ENCODE data around the gene ARRB2. TPM values are rescaled to one million over a fixed set of nuclear protein-coding genes. Genes with fewer than 3 reads are reported as not detected.
A peak's percentile ranks its signal among the peaks of the same experiment; 100 is the strongest.
"Not testable (repeated sequence)": the region's sequence is repeated elsewhere in the genome, so short reads cannot be mapped to it uniquely, and the experiment has no call there.

Gene ARRB2
- 5.7 and 10.5 TPM in 2 replicates for total RNA-seq (2014; rRNA removed; shearing (Covaris generic); ENCODE audit: low replicate concordance)

DNA sequence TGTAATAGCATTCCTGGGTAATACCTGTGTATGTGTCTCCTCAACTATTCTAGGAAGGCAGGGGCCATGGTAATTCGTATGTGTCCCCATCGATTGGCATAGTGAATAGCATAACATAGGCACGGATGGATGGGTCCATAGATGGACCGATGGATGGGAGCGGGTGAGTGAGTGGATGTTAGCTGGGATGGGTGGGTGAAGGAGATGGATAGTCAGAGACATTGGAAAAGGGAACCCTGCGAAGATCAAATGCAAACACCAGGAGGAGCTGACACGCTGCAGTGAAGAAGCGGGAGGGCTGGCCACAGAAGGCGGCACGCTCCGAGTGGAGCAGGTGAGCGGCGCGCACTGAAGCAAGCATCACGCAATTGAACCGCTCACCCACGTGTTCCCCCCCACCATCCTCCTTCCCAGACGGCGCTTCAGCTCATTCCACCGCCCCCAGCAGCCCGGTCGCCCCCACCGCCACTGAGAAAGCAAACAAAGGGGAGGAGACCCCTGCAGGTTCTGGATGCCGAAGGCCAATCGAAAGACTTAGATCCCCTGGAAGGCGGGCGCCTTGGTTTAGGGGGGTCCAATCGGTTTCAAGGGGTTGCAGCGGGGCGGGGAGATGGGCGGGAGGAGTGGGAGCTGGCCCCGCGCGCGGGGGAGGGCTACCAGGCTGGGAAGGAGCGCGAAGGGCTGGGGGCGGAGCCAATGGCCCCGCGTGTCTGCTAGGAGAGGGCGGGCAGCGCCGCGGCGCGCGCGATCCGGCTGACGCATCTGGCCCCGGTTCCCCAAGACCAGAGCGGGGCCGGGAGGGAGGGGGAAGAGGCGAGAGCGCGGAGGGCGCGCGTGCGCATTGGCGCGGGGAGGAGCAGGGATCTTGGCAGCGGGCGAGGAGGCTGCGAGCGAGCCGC, at the start of gene ARRB2:
Gene ARRB2 (plus strand): TSS at position 839 of the 899 bp plus-strand sequence. CDS start 90 bp downstream, outside the sequence.
- peak within 1 kb of the TSS; percentile 64 for H3K4me3 ChIP-seq
- H3K9me3 ChIP-seq, result no peaks in the 10 kb centered on the region
- no peaks in the 10 kb centered on the region for H3K36me3 ChIP-seq
- no peaks in the 10 kb centered on the region for H3K27me3 ChIP-seq
- peak; percentile 95 for DNase-seq

DNA sequence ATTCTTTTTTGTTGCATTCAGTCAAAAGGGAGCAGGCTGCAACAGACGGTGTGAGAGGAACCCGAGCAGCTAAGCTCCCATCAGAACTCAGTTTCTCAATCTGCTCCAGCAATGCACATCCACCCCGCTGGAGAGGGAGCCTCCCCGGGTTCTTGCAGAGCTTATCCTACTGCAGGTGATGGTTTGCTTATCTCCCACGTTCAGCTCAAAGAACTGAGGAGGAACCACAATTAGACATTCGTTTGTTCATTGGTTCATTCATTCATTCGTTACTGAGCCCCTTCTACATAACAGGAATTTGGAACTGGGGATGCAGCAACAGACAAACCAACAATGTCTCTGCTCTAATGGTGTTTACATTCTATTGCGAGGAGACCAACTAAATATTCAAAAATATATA, 46.7 kb upstream of the ARRB2 start:
- no peak for DNase-seq
- Histone ChIP-seq H3K9me3 (no peaks in the 10 kb centered on the region), H3K4me3 (no peak overlapping the region), H3K36me3 (no peaks in the 10 kb centered on the region), H3K27me3 (no peaks in the 10 kb centered on the region)

- Histone ChIP-seq H3K9me3 (no peaks in the 10 kb centered on the region), H3K4me3 (no peak overlapping the region), H3K27me3 (no peaks in the 10 kb centered on the region), H3K36me3 (no peaks in the 10 kb centered on the region)
- no peak for DNase-seq
Measured at GRCh38 chr17:4664230-4664629, 46.2 kb upstream of the ARRB2 start.

DNA sequence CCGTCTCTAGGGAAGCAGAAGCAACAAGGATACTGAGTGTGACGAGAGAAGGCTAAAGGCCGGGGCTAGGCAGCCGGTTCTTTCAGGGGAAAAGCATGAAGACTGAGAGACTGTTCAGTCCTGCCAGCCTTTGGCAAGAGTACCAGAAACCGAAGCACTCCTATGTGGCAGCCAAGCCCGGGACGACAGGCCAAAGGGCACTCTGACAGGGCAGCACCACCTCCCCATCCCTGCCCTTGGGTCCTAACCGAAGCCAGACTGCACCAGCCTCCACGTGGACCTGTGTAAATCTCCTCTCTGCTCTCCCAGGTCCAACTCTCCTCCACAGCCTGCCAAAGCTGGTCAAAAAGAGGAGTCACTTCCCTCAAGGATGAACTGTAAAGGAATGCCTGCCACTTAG, 45.4 kb upstream of the ARRB2 start:
- no peak for DNase-seq
- Histone ChIP-seq H3K27me3 (no peaks in the 10 kb centered on the region), H3K9me3 (no peaks in the 10 kb centered on the region), H3K36me3 (no peaks in the 10 kb centered on the region), H3K4me3 (no peak overlapping the region)

DNA sequence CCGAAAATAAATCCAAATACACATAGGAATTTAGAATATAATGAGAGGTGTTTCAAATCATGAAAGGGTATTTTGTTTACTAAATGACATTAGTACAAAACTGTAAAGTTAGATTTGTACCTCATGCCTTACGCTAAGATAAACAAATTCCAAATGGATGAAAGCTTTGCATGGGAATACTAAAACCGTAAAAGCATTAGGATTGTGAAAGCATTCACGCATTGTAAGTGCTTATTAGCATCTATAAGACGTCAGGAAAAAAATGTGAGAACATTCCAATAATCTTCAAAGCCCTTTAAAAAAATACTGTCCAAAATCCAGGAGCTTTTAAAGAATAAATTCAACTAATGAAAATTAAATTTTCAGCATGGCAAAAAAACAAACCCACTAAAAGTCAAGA, 44.1 kb upstream of the ARRB2 start:
- DNase-seq, result no peak
- Histone ChIP-seq H3K27me3 (no peaks in the 10 kb centered on the region), H3K4me3 (no peak overlapping the region), H3K9me3 (no peaks in the 10 kb centered on the region), H3K36me3 (no peaks in the 10 kb centered on the region)

DNA sequence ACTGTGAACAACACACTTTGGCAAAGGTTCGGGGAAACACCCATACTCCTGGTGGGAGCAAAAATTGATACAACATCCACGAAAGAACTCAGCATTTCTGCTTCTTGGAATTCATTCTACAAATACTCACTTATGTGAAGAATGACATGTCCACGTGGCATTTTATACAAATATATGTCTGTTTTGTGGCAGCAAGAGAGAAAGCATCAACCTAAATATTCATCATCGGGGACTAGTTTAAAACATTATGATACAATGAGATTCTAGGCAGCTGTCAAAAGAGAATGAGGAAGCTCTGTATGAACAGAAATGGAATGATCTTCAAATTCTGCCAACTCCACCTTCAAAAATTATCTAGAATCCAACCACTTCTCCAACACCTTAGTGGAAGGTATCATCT, 43.3 kb upstream of the ARRB2 start:
- Histone ChIP-seq H3K4me3 (no peak overlapping the region), H3K9me3 (no peaks in the 10 kb centered on the region), H3K36me3 (no peaks in the 10 kb centered on the region), H3K27me3 (no peaks in the 10 kb centered on the region)
- no peak for DNase-seq

DNA sequence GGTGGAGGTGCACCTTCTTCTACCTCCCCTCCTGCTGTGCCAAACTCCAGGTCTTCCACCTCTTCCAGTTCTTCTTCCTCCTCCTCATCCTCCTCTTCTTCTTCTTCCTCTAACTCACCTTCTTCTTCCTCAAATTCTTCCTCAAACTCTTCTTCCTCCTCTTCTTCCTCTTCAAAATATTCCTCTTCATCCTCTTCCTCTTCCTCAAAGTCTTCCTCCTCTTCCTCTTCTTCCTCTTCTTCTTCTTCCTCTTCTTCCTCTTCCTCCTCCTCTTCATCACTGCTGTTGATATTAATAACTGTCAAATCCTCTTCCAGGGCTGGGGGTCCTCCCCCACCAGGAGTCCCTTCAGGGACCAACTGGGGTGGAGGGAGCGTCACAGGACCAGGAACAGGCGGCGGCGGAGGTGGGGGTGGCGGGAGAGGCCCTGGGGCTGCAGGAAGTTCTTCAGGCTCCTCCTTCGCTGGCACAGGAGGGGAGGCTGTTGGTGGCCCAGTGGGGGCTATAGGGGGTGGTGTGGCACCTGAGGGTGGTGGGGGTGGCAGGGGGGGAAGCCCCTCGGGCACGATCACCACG, 38.3 kb upstream of the ARRB2 start:
- Histone ChIP-seq H3K9me3 (no peaks in the 10 kb centered on the region), H3K27me3 (no peaks in the 10 kb centered on the region), H3K36me3 (peaks cover 2% of the 10 kb centered on the region), H3K4me3 (no peak overlapping the region)
- no peak for DNase-seq

- Histone ChIP-seq H3K36me3 (peaks cover 6% of the 10 kb centered on the region), H3K4me3 (no peak overlapping the region), H3K9me3 (no peaks in the 10 kb centered on the region), H3K27me3 (no peaks in the 10 kb centered on the region)
- no peak for DNase-seq
Measured at GRCh38 chr17:4672751-4673150, 37.7 kb upstream of the ARRB2 start.

DNA sequence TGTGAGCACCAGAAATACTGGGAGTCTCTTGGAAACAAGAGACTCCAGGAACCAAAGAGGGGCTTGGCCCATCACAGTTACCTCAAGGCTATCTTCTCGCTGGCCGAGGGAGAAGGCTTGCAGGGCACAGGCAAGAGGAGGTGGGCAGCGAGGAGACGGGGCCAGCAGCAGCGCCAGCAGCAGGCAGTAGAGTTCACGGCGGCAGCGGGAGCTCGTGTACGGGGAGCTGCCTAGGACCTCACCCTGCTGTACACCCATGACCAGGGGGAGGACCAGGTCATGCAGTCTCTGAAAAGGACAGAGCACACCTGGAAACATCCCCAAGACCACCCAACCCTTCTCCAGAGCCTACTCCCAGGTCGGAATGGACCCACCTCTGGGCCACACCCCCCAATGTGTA, 37.3 kb upstream of the ARRB2 start:
- Histone ChIP-seq H3K27me3 (no peaks in the 10 kb centered on the region), H3K9me3 (no peaks in the 10 kb centered on the region), H3K36me3 (peaks cover 6% of the 10 kb centered on the region), H3K4me3 (no peak overlapping the region)
- DNase-seq, result no peak

DNA sequence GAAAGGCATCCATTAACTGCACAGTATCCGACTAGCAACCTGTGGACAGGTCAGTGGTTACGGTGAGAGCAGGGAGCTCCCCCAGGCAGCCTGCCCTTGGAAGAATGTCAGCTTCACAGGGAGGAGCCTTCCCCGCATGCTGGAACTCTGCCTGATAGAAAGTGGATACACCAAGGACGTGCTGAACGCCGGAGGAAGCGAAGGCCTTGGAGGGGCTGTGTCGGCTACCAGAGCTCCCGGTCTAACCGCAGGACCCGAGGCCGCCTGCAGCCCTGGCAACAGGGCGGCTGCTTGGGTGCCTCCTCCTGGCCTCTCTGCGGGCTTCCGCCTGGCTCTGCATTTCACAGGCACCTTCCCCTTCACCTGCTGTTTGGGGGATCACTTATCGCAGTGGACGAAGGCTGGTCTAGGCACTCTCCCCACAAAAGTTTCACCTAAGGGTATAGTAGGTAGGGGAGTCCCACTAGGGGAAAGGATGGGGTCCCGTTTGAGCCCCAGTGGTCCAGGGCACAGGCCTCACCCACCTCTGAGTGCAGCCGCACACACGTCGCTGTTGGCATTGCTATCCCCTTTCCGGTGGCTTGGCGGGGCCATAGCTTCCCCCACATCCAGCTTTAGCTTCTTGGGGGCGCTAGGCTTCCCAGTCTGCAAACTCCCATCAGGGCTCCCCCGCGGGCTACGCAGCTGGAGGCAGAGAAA, 36.3 kb upstream of the ARRB2 start:
- Histone ChIP-seq H3K9me3 (no peaks in the 10 kb centered on the region), H3K27me3 (no peaks in the 10 kb centered on the region), H3K36me3 (peaks cover 8% of the 10 kb centered on the region), H3K4me3 (no peak overlapping the region)
- no peak for DNase-seq

DNA sequence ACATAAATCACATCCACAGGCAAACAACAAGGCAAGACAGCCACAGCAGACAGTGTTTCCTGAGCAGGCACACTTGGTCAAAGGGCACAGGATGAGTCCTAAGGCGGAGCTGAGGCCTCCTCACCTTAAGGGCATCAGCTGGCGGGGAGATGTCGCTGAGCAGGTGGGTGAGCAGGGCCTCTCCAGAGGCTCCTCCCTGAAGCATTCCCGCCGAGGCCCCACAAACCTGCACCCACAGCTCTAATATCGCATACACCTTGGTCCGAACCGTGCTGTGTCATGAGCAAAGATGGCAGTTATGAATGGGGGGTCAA, 35.8 kb upstream of the ARRB2 start:
- Histone ChIP-seq H3K4me3 (no peak overlapping the region), H3K9me3 (no peaks in the 10 kb centered on the region), H3K36me3 (peaks cover 9% of the 10 kb centered on the region), H3K27me3 (no peaks in the 10 kb centered on the region)
- no peak for DNase-seq

- no peak for DNase-seq
- Histone ChIP-seq H3K27me3 (no peaks in the 10 kb centered on the region), H3K4me3 (no peak overlapping the region), H3K9me3 (no peaks in the 10 kb centered on the region), H3K36me3 (peaks cover 9% of the 10 kb centered on the region)
Measured at GRCh38 chr17:4675791-4676190, 34.6 kb upstream of the ARRB2 start.

- H3K9me3 ChIP-seq, result no peaks in the 10 kb centered on the region
- DNase-seq, result no peak
- H3K4me3 ChIP-seq, result no peak overlapping the region
- peaks cover 9% of the 10 kb centered on the region for H3K36me3 ChIP-seq
- H3K27me3 ChIP-seq, result no peaks in the 10 kb centered on the region
Measured at GRCh38 chr17:4676791-4677190, 33.6 kb upstream of the ARRB2 start.

DNA sequence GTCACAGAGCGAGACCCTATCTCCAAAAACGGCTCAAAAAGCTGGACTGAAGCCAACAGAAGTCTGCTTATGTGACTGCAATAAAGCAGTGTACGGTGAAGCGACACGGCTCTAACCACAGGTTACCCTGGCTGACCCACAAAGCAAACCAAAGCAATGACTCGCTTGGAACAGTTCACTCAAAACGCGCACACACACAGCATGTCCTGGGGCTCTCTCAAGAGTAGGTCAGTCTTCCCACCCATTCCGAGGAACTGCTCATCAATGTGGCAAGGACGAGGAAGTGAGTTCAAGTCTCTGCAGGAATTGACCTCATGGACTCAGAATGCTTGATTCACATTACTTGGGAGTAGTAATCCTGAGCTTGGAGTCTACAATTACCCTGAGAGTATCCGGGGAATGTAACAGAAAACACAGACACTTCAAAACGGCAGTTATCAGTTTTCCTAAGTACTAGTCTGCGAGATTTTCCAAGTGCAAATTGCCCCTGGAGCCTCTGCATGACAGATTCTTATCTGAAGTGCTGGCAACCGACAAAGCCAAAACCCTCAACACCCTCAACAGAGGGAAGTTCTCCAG, 31.9 kb upstream of the ARRB2 start:
- peak; percentile 80 for DNase-seq
- Histone ChIP-seq H3K36me3 (peaks cover 18% of the 10 kb centered on the region), H3K9me3 (no peaks in the 10 kb centered on the region), H3K27me3 (no peaks in the 10 kb centered on the region), H3K4me3 (no peak overlapping the region)

GRCh38 chr17:4679658-4680057, 30.8 kb upstream of the ARRB2 start:
- Histone ChIP-seq H3K9me3 (no peaks in the 10 kb centered on the region), H3K27me3 (no peaks in the 10 kb centered on the region), H3K36me3 (peaks cover 18% of the 10 kb centered on the region), H3K4me3 (no peak overlapping the region)
- DNase-seq, result peak; percentile 34

DNA sequence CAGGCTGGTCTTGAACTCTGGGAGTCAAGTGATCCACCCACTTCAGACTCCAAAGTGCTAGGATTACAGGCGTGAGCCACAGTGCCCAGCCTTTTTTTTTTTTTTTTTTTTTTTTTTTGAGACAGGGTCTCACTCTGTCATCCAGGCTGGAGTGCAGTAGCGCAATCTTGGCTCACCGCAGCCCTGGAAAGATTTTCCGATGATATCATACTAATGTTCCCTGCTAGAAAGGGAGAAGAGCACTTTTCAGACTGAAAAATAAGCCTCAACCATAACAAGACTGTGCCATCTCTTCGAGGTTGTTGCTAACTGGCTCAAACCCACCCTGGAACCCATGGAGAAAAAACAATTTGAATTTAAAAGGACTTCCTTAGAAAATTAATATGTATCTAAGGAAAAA, 26.7 kb upstream of the ARRB2 start:
- not testable (repeated sequence) for H3K27me3 ChIP-seq, H3K4me3 ChIP-seq, DNase-seq, H3K9me3 ChIP-seq
- H3K36me3 ChIP-seq, result peaks cover 16% of the 10 kb centered on the region

DNA sequence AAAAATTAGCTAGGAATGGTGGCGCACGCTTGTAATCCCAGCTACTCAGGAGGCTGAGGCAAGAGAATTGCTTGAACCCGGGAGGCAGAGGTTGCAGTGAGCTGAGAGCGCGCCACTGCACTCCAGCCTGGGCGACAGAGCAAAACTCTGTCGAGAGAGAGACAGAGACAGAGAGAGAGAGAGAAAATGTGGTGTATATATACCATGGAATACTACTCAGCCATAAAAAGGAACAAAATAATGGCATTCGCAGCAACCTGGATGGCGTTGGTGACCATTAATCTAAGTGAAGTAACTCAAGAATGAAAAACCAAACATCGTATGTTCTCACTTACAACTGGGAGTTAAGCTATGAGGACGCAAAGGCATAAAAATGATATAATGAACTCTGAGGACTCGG, 20.6 kb upstream of the ARRB2 start:
- DNase-seq, H3K9me3 ChIP-seq, H3K27me3 ChIP-seq, H3K4me3 ChIP-seq: not testable (repeated sequence)
- peaks cover 19% of the 10 kb centered on the region for H3K36me3 ChIP-seq

Measured in MG63 (cell line).